HepG2 (cell line): Measurements from ENCODE around the gene WDR20. TPM values are rescaled to one million over a fixed set of nuclear protein-coding genes. Genes with fewer than 3 reads are reported as not detected.
A peak's percentile ranks its signal among the peaks of the same experiment; 100 is the strongest.

Experiments used
- ATAC-seq: fragments of 200-7000 bp; cut with Tn5 transposase; 3 replicates; pipeline ENCODE4 v1.9.1; 2020; ENCODE audit warnings: mild to moderate bottlenecking, moderate library complexity
- BruUV-seq: library from RNA; stranded (reverse); fragments of 400-500 nt; replicated peaks from 2 replicates; lab custom pipeline; 2021; lab: Mats Ljungman, UMichigan
- CTCF ChIA-PET: fragments of 300-600 bp; formaldehyde crosslinking; extraction: SDS; loops from one replicate; lab custom pipeline; 2021; ENCODE audit warnings: low total read pairs, inconsistent platforms, low intra/inter-chr PET ratio; lab: Yijun Ruan, JAX
- POLR2A ChIA-PET: fragments of 350-600 bp; sonication (Branson Sonifier 250); formaldehyde crosslinking; loops from one replicate; lab custom pipeline; 2020; ENCODE audit warnings: antibody characterized with exemption, inconsistent platforms; lab: Yijun Ruan, JAX
- DNase-seq: peaks from one replicate; pipeline ENCODE4 v3.0.0-alpha.2; 2015; ENCODE audit warnings: low spot score
- FAIRE-seq: peaks from 3 replicates; lab custom pipeline; 2011; peaks lifted over from hg19 to GRCh38; lab: Jason Lieb, UNC
- H2AFZ ChIP-seq: one replicate; pipeline ENCODE4 v1.6.1; 2011; ENCODE audit warnings: low read length, inconsistent platforms
- H3K27ac ChIP-seq: fragments of 300-600 bp; 3 replicates; pipeline ENCODE4 v1.8.0; 2011; ENCODE audit warnings: mixed run types, mild to moderate bottlenecking, mixed read lengths, low read length, inconsistent platforms; ENCODE audit not compliant: insufficient read depth; ENCODE audit errors: extremely low read length
- H3K27me3 ChIP-seq, 2 experiments: fragments of 200-600 bp in 1 of 2; 2 replicates in 1 of 2; 3 replicates in 1 of 2; pipeline versions ENCODE4 v1.6.0 to v1.8.0; 2011; ENCODE audit warnings: low read length in 2 of 2, mild to moderate bottlenecking in 2 of 2, moderate library complexity in 2 of 2, inconsistent platforms in 1 of 2; ENCODE audit not compliant: insufficient read depth in 2 of 2, control insufficient read depth in 1 of 2
- H3K36me3 ChIP-seq, 2 experiments: fragments of 200-600 bp in 1 of 2; replicated peaks in 1 of 2; 2 replicates in 1 of 2; 3 replicates in 1 of 2; pipeline versions ENCODE4 v1.5.1 to v1.8.0; 2011; ENCODE audit warnings: low read length in 2 of 2, inconsistent platforms in 1 of 2; ENCODE audit not compliant: insufficient read depth in 2 of 2, control insufficient read depth in 1 of 2
- H3K4me1 ChIP-seq: 2 replicates; pipeline ENCODE4 v1.5.1; 2012; ENCODE audit warnings: low read length, inconsistent platforms; ENCODE audit not compliant: insufficient read depth
- H3K4me2 ChIP-seq: 2 replicates; pipeline ENCODE4 v1.6.0; 2011; ENCODE audit warnings: low read depth, low read length, inconsistent platforms
- H3K4me3 ChIP-seq, 3 experiments: fragments of 200-600 bp in 1 of 3; sonication (generic), shearing (Covaris generic) in 1 of 3; replicated peaks in 1 of 3; 2 replicates each; pipeline ENCODE4 v1.5.1; 2011 to 2016; ENCODE audit warnings: low read length in 3 of 3, inconsistent platforms in 2 of 3, low read depth in 2 of 3, mild to moderate bottlenecking in 2 of 3, control low read depth in 1 of 3, mixed read lengths in 1 of 3; ENCODE audit not compliant: insufficient read depth in 1 of 3
- H3K79me2 ChIP-seq: one replicate; pipeline ENCODE4 v1.6.1; 2011; ENCODE audit warnings: low read length, inconsistent platforms; ENCODE audit not compliant: insufficient read depth
- H3K9ac ChIP-seq: 2 replicates; pipeline ENCODE4 v1.6.0; 2011; ENCODE audit warnings: mild to moderate bottlenecking, low read depth, low read length, inconsistent platforms; ENCODE audit not compliant: insufficient read depth
- H3K9me3 ChIP-seq: 2 replicates; pipeline ENCODE4 v1.5.1; 2012; ENCODE audit warnings: mild to moderate bottlenecking, low read length
- H4K20me1 ChIP-seq: 2 replicates; pipeline ENCODE4 v1.6.0; 2011; ENCODE audit warnings: inconsistent platforms, mild to moderate bottlenecking, low read length, moderate library complexity; ENCODE audit not compliant: insufficient read depth
- FOSL2 ChIP-seq: sonication (generic); formaldehyde crosslinking; IDR thresholded peaks from 2 replicates; pipeline ENCODE4 v1.4.0; 2020; ENCODE audit warnings: missing genetic modification reagents
- MAFF ChIP-seq: IDR thresholded peaks from 2 replicates; pipeline ENCODE4 v1.6.1; 2011; ENCODE audit warnings: low read depth, low read length, improper control_type of control experiment
- MAFK ChIP-seq, 2 experiments: IDR thresholded peaks in 1 of 2; conservative IDR thresholded peaks in 1 of 2; 2 replicates each; pipeline ENCODE4 v1.6.1; 2011; ENCODE audit warnings: improper control_type of control experiment in 2 of 2, low read length in 2 of 2
- NPAS2 ChIP-seq: sonication (generic); formaldehyde crosslinking; IDR thresholded peaks from 2 replicates; pipeline ENCODE4 v1.8.0; 2022; ENCODE audit warnings: mild to moderate bottlenecking, missing genetic modification reagents, borderline replicate concordance
- PHF5A ChIP-seq: IDR thresholded peaks from one replicate; pipeline ENCODE4 v1.6.1; 2018; ENCODE audit warnings: low read depth, missing genetic modification reagents; ENCODE audit not compliant: unreplicated experiment
- RNF2 ChIP-seq: fragments of 450-650 bp; conservative IDR thresholded peaks from 2 replicates; pipeline ENCODE4 v1.6.1; 2016; ENCODE audit warnings: low read depth
- TSC22D2 ChIP-seq: sonication (generic); formaldehyde crosslinking; IDR thresholded peaks from 2 replicates; pipeline ENCODE4 v1.5.1; 2020; ENCODE audit warnings: missing genetic modification reagents, mild to moderate bottlenecking, borderline replicate concordance
- YEATS2 ChIP-seq: sonication (generic); formaldehyde crosslinking; IDR thresholded peaks from 2 replicates; pipeline ENCODE4 v1.4.0; 2020; ENCODE audit warnings: missing genetic modification reagents, borderline replicate concordance
- ZNF24 ChIP-seq: fragments of 450-650 bp; IDR thresholded peaks from 2 replicates; pipeline ENCODE4 v1.6.1; 2017; ENCODE audit warnings: antibody characterized with exemption, mild to moderate bottlenecking
- ZNF619 ChIP-seq: sonication (generic); formaldehyde crosslinking; IDR thresholded peaks from 2 replicates; pipeline ENCODE4 v1.4.0; 2020; ENCODE audit warnings: mild to moderate bottlenecking, missing genetic modification reagents
- WGBS: methylation state at CpG from one replicate; pipeline ENCODE4 v1.1.6; 2017; ENCODE audit warnings: low lambda C conversion rate; 5-methylcytosine and 5-hydroxymethylcytosine counted together
- in situ Hi-C: cut with HindIII; loops from 2 replicates; pipeline ENCODE4 v1.10.0; 2017; ENCODE audit warnings: low pct_unique_long_range_greater_than_20kb; ENCODE audit not compliant: extremely low pct_ligation_motif_present
- intact Hi-C: fragments of 100-400 bp; cut with micrococcal nuclease; formaldehyde crosslinking; loops from one replicate; pipeline ENCODE4 v1.10.0; 2022; ENCODE audit not compliant: unreplicated experiment
- polyA plus RNA-seq, 8 experiments: library from polyadenylated mRNA; depleted of rRNA in 3 of 8; stranded (reverse) in 7 of 8; unstranded in 1 of 8; fragments of >200 nt; fragmentation: Illumina TruSeq in 4 of 8; extraction: Trizol in 4 of 8; gene quantifications; 2 replicates each; pipeline versions ENCODE4 v1.2.1 to v1.2.3, GENCODE V29; 2011 to 2016; ENCODE audit warnings: low read depth in 4 of 8, missing spikeins in 1 of 8, mixed read lengths in 1 of 8; ENCODE audit not compliant: insufficient read depth in 1 of 8
- total RNA-seq, 5 experiments: library from RNA; depleted of rRNA; stranded (reverse); fragments of >200 nt; fragmentation: Illumina TruSeq; extraction: Trizol; gene quantifications; 2 replicates each; pipeline ENCODE4 v1.2.3, GENCODE V29; 2016; ENCODE audit warnings: low read depth in 1 of 5
- TF ChIP-seq, protein P1 (sequence below): sonication (generic); formaldehyde crosslinking; IDR thresholded peaks from 2 replicates; pipeline ENCODE4 v1.4.0; 2020; ENCODE audit warnings: missing genetic modification reagents
- TF ChIP-seq, protein P2 (sequence below): sonication (generic); formaldehyde crosslinking; IDR thresholded peaks from 2 replicates; pipeline ENCODE4 v1.4.0; 2020; ENCODE audit warnings: missing genetic modification reagents
- TF ChIP-seq, protein P3 (sequence below): IDR thresholded peaks from 2 replicates; pipeline ENCODE4 v1.6.1; 2018; ENCODE audit warnings: missing genetic modification reagents, mild to moderate bottlenecking, missing compliant biosample characterization

WDR20 gene
- total and polyA plus RNA-seq, 2 of the 13 experiments (the other 11 are each of a cell fraction or from before 2014, with no cell fraction given) = 10.4 to 23.2 TPM

DNA sequence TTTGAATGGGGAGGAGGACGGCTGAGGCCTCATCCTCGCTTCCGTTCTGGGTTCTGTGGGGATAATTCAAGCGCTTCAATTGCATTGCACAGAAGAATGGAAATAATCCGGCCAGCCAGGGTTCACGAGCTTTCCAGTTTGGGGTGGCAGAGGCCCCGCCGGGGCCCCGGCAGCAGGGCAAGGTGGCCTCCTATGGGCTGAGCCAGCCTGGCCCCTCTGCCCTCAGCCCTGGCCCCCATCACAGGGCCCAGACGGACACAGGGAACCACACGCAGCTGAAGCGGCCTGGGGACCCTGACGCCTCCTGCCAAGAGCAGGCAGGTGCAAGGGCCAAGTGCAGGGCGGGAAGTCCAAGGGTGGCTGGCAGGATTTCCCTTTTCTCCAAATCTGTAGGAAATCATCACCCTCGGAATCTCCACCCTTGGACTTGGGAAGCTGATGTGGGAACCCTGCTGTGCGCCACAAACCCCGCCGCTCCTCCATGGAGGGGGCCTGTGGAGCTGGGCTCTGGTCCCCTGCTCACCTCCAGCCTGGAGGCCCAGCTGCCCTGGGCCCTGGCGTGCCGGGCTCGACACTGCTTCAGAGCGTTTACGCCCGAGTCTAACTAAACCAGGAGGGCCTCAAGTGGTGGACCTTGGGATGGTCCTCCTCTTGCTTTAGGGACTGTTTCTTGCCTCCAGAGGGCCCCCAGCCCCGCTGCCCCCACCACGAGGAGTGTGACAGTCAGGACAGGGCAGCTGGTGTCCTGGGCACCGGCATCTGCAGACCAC lies 86.8 kb downstream of the WDR20 start (continued):
- TF ChIP-seq, protein P1, sequence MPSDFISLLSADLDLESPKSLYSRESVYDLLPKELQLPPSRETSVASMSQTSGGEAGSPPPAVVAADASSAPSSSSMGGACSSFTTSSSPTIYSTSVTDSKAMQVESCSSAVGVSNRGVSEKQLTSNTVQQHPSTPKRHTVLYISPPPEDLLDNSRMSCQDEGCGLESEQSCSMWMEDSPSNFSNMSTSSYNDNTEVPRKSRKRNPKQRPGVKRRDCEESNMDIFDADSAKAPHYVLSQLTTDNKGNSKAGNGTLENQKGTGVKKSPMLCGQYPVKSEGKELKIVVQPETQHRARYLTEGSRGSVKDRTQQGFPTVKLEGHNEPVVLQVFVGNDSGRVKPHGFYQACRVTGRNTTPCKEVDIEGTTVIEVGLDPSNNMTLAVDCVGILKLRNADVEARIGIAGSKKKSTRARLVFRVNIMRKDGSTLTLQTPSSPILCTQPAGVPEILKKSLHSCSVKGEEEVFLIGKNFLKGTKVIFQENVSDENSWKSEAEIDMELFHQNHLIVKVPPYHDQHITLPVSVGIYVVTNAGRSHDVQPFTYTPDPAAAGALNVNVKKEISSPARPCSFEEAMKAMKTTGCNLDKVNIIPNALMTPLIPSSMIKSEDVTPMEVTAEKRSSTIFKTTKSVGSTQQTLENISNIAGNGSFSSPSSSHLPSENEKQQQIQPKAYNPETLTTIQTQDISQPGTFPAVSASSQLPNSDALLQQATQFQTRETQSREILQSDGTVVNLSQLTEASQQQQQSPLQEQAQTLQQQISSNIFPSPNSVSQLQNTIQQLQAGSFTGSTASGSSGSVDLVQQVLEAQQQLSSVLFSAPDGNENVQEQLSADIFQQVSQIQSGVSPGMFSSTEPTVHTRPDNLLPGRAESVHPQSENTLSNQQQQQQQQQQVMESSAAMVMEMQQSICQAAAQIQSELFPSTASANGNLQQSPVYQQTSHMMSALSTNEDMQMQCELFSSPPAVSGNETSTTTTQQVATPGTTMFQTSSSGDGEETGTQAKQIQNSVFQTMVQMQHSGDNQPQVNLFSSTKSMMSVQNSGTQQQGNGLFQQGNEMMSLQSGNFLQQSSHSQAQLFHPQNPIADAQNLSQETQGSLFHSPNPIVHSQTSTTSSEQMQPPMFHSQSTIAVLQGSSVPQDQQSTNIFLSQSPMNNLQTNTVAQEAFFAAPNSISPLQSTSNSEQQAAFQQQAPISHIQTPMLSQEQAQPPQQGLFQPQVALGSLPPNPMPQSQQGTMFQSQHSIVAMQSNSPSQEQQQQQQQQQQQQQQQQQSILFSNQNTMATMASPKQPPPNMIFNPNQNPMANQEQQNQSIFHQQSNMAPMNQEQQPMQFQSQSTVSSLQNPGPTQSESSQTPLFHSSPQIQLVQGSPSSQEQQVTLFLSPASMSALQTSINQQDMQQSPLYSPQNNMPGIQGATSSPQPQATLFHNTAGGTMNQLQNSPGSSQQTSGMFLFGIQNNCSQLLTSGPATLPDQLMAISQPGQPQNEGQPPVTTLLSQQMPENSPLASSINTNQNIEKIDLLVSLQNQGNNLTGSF = no peak
- TF ChIP-seq TSC22D2 (CRISPR knock-in tag) (no peak), ZNF24 (no peak), FOSL2 (CRISPR knock-in tag) (no peak)

DNA sequence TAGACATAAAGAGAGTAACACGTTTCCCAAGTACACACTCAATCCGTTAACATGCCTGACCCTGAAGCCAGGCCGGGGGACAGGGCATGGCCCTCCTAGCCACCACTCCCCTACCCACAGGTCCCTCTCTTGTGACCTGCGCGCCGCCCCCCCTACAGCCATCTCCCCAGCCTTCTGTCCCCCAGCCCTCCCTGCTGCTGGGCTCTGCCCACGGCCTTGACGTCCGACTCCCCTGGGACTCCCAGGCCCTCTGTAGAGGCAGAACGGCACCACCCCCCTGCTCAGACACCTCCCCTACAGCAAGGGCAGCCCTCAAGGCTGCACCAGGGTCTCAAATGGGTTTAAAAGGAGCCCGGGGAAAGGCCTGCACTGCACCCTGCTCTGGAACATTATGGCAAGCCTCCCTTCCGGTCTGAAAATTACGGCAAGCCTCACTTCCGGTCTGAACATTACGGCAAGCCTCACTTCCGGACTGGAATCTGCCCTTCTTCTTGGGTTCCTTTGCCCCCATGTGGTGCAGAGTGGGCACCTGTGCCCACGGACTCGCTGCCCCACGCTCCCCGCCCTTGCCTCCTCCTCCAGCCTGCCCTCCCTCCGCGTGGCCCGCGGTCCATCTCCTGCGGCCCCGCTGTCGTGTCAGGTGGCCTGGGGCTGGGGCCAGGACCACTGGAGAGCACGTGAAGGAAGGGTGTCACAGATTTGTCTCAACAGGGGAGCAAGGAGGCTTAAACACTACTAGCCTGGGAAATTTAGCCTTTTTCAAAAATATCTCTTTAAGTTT lies 87.7 kb downstream of the WDR20 start:
- no peak for FAIRE-seq
- CTCF ChIA-PET = no interaction called here
- TF ChIP-seq RNF2 (no peak), ZNF619 (no peak), MAFK (conservative IDR thresholded peaks at IDR 0.05 in 1 of 2, IDR thresholded peaks at IDR 0.05 in 1 of 2; ENCODE audit: low read length in 2 of 2) (no peak), MAFF (no peak), TSC22D2 (CRISPR knock-in tag) (no peak), NPAS2 (CRISPR knock-in tag) (no peak), PHF5A (CRISPR knock-in tag) (no peak), YEATS2 (CRISPR knock-in tag) (no peak)
- TF ChIP-seq, protein P2, sequence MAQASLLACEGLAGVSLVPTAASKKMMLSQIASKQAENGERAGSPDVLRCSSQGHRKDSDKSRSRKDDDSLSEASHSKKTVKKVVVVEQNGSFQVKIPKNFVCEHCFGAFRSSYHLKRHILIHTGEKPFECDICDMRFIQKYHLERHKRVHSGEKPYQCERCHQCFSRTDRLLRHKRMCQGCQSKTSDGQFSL (CRISPR knock-in tag) = no peak
- TF ChIP-seq, protein P3, sequence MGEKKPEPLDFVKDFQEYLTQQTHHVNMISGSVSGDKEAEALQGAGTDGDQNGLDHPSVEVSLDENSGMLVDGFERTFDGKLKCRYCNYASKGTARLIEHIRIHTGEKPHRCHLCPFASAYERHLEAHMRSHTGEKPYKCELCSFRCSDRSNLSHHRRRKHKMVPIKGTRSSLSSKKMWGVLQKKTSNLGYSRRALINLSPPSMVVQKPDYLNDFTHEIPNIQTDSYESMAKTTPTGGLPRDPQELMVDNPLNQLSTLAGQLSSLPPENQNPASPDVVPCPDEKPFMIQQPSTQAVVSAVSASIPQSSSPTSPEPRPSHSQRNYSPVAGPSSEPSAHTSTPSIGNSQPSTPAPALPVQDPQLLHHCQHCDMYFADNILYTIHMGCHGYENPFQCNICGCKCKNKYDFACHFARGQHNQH (CRISPR knock-in tag) = no peak

More for the DNA sequence above, 87.7 kb downstream of the WDR20 start:
- in situ Hi-C loops (no loop called here), intact Hi-C loops (no loop called here)
- POLR2A ChIA-PET = no interaction called here
- no peaks in the 10 kb centered on the region for H3K79me2 ChIP-seq
- BruUV-seq = no TSS peak
- H3K27ac ChIP-seq = no peak overlapping the region
- no peaks in the 10 kb centered on the region for H4K20me1 ChIP-seq
- H3K36me3 ChIP-seq = peaks cover 1 to 7% of the 10 kb centered on the region in 2 experiments; a peak in 2 of 5 replicates
- no peak overlapping the region for H3K4me2 ChIP-seq
- no peaks in the 10 kb centered on the region for H3K9me3 ChIP-seq
- no peak overlapping the region for H3K9ac ChIP-seq
- H3K27me3 ChIP-seq = no peaks in the 10 kb centered on the region; a peak in 1 of 5 replicates
- no peak overlapping the region for H2AFZ ChIP-seq
- no peak overlapping the region for H3K4me3 ChIP-seq
- H3K4me1 ChIP-seq = no peaks in the 10 kb centered on the region
- no peak for DNase-seq
- peak; percentile 18; the same call in 2 of the 3 replicates for ATAC-seq
- WGBS = 91% methylated on average over 28 of the region's 28 CpGs
